HCT116 (cell line): ENCODE data around the gene TIPRL.

Experiments
- CEBPB ChIP-seq: IDR thresholded peaks from 2 replicates; pipeline ENCODE4 v1.6.1; 2012; ENCODE audit warnings: low read depth
- EZH2 ChIP-seq: fragments of 200-600 bp; sonication (generic); IDR thresholded peaks from 2 replicates; pipeline ENCODE4 v1.6.1; 2017; ENCODE audit warnings: antibody characterized with exemption, mixed run types
- POLR2A ChIP-seq: IDR thresholded peaks from 2 replicates; pipeline ENCODE4 v1.7.0; 2011; ENCODE audit warnings: borderline replicate concordance; ENCODE audit not compliant: insufficient read depth, insufficient read length; ENCODE audit errors: extremely low read depth
- POLR2AphosphoS5 ChIP-seq: IDR thresholded peaks from 2 replicates; pipeline ENCODE4 v1.6.1; 2011; ENCODE audit warnings: mild to moderate bottlenecking, low read depth, low read length, moderate library complexity
- RAD21 ChIP-seq: IDR thresholded peaks from 2 replicates; pipeline ENCODE4 v1.6.1; 2012; ENCODE audit warnings: low read depth, mild to moderate bottlenecking
- TCF7L2 ChIP-seq: IDR thresholded peaks from 2 replicates; pipeline ENCODE4 v1.7.0; 2011; ENCODE audit warnings: borderline replicate concordance, inconsistent platforms; ENCODE audit not compliant: insufficient read depth, insufficient read length; ENCODE audit errors: extremely low read depth
- ZFX ChIP-seq: fragments of 450-650 bp; IDR thresholded peaks from 2 replicates; pipeline ENCODE4 v1.6.1; 2017
- TF ChIP-seq, protein P1 (sequence below), 3 experiments: fragments of 200-600 bp in 1 of 3; sonication (generic) in 1 of 3; IDR thresholded peaks in 2 of 3; conservative IDR thresholded peaks in 1 of 3; 2 replicates each; pipeline ENCODE4 v1.5.1; 2012 to 2017; ENCODE audit warnings: low read depth in 2 of 3, low read length in 2 of 3, antibody characterized with exemption in 1 of 3, borderline replicate concordance in 1 of 3, control low read depth in 1 of 3, mild to moderate bottlenecking in 1 of 3, mixed read lengths in 1 of 3, mixed run types in 1 of 3, moderate library complexity in 1 of 3; ENCODE audit not compliant: insufficient read depth in 1 of 3

DNA sequence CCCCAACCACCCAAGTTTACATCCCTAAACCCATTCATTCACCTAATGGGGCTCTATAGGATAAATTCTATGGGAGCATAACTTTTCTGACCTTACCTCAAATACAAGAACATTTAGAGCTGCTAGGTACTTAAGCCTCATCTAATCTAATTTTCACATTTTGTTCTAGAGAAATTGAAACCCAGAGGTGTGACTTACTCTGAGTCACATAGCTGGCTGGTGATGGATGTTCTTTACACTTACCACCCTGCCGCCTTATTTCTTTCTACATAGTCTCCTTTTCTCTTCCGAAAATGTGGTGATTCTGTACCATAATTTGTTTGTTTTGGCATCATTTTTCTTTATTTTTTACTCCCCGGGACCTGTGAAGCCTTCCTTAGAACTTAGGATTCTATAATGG, 20.3 kb downstream of the TIPRL start:
- TF ChIP-seq EZH2 (no peak), POLR2A (no peak), CEBPB (no peak), RAD21 (no peak), TCF7L2 (no peak), POLR2AphosphoS5 (no peak), ZFX (no peak)
- TF ChIP-seq, protein P1, sequence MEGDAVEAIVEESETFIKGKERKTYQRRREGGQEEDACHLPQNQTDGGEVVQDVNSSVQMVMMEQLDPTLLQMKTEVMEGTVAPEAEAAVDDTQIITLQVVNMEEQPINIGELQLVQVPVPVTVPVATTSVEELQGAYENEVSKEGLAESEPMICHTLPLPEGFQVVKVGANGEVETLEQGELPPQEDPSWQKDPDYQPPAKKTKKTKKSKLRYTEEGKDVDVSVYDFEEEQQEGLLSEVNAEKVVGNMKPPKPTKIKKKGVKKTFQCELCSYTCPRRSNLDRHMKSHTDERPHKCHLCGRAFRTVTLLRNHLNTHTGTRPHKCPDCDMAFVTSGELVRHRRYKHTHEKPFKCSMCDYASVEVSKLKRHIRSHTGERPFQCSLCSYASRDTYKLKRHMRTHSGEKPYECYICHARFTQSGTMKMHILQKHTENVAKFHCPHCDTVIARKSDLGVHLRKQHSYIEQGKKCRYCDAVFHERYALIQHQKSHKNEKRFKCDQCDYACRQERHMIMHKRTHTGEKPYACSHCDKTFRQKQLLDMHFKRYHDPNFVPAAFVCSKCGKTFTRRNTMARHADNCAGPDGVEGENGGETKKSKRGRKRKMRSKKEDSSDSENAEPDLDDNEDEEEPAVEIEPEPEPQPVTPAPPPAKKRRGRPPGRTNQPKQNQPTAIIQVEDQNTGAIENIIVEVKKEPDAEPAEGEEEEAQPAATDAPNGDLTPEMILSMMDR (IDR thresholded peaks at IDR 0.05 in 2 of 3, conservative IDR thresholded peaks at IDR 0.05 in 1 of 3; ENCODE audit: borderline replicate concordance in 1 of 3, insufficient read depth in 1 of 3, low read depth in 2 of 3, low read length in 2 of 3): no peak
